Fibroblast of skin of left biceps (primary cell): ENCODE data around the gene SPDYC.
"Not testable (repeated sequence)": the region's sequence is repeated elsewhere in the genome, so short reads cannot be mapped to it uniquely, and the experiment has no call there.

Experiments
- DNase-seq, 2 experiments: peaks; one replicate each; pipeline ENCODE4 v3.0.0-alpha.2; 2013; ENCODE audit warnings: low read depth in 2 of 2

Gene SPDYC

DNA sequence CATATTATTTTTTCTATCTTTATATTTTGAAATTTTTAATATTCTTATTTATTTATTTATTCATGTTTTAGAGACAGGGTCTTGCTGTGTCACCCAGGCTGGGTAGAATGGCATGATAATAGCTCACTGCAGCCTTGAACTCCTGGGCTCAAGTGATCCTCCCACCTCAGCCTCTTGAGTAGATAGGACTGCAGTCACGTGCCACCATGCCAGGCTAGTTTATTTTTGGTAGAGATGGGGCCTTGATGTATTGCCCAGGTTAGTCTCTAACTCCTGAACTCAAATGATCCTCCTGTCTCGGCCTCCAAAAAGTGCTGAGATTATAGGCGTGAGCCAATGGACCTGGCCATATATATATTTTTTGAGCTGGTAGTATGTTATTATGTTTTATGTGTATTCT, 2.4 kb upstream of the SPDYC start:
- no peak for DNase-seq

GRCh38 chr11:65169164-65169641, 830 bp upstream of the SPDYC start:
- no peak for DNase-seq

- DNase-seq, result no peak
Measured at GRCh38 chr11:65172600-65172999, 2.6 kb downstream of the SPDYC start.

GRCh38 chr11:65174571-65175010, 4.6 kb downstream of the SPDYC start:
- DNase-seq, result not testable (repeated sequence)

DNA sequence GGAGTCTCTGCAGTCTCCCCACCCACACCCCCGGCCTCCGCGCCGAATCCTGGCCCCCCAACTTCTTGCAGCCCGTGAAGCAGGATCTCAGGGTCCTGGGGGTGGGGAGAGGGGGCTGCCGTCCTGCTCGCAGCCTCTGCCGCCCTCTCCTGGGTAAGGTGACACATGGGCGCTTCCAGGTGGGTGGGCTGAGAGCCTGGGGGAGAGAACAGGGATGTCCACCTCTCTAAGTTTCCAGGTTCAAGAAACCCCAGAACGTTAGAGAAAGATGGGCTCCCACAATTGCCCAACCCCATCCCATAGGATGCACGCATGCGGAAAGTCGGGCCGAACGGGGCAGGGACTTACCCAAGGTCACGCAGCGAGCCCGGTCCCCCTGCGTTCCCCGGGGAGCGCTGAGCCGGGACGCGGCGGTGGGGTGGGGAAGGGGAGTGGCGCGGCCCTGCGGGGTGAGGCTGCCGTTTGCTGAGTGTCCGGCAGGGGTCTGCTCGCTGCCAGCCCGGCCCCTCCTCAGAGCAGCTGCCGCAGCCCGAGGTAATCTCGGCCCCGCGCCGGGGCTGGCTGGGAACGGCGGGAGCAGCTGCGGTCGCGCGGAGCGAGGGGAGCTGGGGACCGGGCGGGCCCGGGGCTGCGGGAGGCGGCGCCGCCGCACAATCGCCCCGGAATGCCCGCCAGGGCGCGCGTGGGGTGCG, 11.0 kb downstream of the SPDYC start:
- no peak for DNase-seq

DNA sequence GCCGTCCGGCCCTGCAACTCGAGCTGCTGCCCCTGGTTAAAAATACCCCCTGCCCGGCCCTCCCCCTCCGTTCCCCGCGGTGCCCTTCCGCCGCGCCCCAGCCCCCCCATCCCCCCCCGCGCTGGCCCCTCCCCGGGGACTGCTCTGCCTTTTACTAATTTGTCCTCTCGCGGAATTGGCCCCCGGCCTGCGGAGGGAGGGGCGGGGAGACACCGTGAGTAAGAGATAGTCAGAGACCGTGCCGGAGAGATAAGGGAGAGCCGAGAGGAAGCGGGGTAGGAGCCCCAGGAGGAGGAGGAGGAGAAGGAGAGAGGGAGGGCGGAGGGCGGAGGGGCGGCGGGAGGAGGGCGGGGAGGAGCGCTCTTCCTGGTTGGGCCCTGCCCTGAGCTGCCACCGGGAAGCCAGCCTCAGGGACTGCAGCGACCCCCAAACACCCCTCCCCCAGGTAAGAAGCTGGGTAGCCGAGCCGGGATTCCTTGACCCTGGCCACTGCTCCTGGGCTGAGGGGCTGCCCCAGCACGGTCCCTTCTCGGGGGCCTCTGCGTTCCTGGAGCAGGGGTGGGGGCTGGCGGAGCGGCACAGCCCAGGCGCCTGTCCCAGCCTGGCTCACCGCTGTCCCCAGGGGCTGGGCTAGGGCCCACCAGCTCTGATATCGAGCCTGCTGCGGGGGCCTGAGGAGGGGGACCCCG, 11.7 kb downstream of the SPDYC start, which contains the start of gene CAPN1:
Gene CAPN1 (plus strand): TSS at position 360 of the 689 bp plus-strand sequence. CDS start 774 bp downstream, outside the sequence.
- peak; percentile 64 to 73 for DNase-seq

GRCh38 chr11:65182258-65183170, 12.5 kb downstream of the SPDYC start:
- DNase-seq, result no peak

GRCh38 chr11:65183201-65183891, 13.3 kb downstream of the SPDYC start:
- no peak for DNase-seq

- DNase-seq, result no peak
Measured at GRCh38 chr11:65184146-65184545, 14.1 kb downstream of the SPDYC start.

DNA sequence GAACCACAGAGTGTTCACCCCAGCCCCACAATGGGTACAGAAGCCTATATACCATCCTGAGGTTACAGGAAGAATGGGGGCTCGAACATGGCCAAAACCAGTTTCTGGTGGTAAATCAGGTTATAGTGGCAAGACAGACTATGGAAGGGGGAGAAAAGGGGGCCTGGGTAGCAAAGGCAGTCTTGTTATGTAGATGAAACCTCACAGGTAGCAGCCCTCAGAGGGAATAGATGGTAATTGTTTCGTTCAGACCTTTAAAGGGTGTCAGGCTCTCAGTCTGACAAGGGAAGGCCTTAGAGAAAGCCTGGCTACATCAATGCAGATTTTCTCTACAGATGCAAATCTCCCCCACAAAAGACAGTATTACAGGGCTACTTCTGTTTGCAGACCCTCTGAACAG, 15.1 kb downstream of the SPDYC start:
- DNase-seq, result no peak

DNA sequence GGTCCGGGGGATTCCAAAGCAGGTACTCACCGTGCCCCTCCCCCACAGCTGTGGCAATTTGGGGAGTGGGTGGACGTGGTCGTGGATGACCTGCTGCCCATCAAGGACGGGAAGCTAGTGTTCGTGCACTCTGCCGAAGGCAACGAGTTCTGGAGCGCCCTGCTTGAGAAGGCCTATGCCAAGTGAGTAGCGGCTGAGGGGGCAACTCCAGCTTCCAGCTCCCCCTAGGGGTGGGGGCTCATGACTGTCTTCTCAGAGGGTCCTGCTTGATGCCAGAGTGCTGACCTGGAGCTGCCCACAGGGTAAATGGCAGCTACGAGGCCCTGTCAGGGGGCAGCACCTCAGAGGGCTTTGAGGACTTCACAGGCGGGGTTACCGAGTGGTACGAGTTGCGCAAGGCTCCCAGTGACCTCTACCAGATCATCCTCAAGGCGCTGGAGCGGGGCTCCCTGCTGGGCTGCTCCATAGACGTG, 15.9 kb downstream of the SPDYC start:
- no peak for DNase-seq

DNA sequence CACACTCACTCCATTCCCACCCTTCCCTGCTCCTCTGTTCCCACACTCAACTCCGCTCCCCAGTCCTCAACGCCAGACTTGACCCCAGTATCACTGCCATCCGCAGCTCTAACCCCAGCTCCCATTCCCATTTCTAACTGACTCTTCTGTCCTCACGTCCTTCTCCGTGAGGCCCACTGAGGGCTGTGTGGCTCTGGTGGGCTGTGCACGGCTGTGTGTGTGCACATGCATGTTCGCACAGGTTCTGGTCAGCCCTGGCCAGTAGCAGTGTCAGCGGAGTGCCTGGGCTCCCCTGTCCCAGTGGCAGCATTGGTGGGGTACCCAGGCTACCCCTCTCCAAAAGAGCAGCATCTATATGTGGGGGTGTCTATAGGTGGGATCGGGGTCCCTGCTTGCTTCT, 16.7 kb downstream of the SPDYC start:
- DNase-seq, result no peak

- no peak for DNase-seq
Measured at GRCh38 chr11:65187146-65187675, 17.2 kb downstream of the SPDYC start.

DNA sequence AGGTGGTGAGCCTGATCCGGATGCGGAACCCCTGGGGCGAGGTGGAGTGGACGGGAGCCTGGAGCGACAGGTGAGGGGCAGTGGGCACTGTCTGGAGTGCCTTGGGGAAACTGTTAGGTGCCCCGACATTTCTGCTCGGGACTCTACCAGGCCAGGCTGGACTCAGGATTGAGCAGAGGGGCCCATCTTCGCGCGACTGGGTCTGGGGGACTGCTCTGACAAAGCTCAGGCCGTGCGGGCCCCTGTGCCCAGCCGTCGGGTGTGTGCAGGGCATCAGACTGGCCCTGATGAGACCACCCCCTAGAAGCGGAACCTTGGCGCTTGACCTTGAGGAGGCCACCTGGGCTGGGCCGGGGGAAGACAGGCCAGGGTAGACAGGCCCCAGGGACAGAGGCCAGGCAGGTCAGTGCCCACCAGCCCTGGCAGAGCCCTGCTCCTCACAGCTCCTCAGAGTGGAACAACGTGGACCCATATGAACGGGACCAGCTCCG, 18.0 kb downstream of the SPDYC start:
- DNase-seq, result no peak

GRCh38 chr11:65188486-65188885, 18.5 kb downstream of the SPDYC start:
- DNase-seq, result no peak

- no peak for DNase-seq
Measured at GRCh38 chr11:65189191-65189590, 19.2 kb downstream of the SPDYC start.

DNA sequence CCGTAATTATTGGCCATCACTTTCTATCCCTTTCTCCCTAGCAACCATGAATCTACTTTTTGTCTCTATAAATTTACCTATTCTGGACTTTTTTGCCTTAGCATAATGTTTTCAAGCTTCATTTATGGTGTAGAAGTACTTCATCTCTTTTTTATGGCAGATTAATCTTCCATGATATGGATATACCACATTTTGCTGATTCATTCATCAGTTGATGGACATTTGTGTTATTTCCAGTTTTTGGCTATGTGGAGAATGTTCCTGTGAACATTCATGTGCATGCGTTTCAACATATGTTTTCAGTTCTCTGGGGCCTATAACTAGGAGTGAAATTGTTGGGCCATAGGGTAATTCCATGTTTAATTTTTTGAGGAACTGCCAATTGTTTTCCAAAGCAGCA, 24.5 kb downstream of the SPDYC start:
- DNase-seq, result no peak

DNA sequence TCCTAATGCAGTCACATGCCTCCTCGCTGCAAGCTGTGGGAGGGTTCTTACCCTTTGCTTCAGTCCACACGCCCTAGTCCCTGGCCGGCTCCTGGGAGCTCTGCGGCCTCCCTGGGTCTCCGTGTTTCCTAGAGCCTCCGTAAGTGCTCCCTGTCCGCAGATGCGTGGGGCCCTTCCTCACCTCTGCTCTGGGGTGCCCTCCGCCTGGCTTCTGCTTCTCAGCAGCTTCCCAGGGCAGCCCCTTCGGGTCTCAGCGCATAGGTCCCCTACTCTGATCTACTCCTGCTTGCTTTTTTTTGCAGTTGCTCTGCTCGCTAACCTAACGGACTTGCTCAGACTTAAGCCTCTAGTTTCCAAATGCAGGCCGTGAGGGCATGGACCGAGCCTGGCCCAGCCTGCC, 34.1 kb downstream of the SPDYC start:
- no peak for DNase-seq

DNA sequence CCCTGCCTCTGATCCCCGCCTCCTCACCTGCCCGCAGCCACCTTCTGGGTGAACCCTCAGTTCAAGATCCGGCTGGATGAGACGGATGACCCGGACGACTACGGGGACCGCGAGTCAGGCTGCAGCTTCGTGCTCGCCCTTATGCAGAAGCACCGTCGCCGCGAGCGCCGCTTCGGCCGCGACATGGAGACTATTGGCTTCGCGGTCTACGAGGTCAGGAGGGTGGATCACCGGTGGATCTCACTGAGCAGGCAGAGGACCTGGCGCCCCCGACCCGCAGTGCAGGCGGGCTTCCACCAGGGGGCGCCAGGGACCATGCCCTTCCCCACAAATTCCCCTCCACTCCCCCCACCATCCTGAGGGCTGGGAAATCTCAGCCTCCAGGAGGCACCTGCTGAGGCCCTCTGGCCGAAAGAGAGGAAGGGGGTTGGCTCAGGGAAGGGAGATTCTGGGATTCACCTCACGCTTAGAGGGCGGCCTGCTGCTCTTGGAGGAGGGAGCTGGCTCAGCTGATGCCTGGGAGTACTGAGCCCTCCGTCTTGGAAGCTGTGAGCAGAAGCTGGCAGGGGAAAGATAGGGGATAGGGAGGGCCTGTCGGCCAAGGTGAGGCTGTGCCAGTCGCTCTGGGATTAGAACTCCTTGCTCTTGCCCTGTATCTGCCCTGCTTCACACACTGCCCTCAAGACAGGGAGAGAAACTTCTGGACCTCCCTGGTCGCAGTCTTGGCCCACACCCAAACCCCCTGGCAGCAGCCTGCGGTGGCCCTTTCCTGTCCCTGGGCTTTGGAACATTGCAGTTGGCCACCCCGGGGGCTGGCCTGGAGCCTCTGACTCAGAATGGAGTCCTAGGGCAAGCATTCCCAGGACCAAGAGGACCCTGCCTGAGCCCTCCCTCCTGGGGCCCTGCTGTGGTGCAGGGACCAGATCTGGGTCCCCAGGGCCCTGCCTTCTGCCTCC, 34.9 kb downstream of the SPDYC start:
- no peak for DNase-seq

DNA sequence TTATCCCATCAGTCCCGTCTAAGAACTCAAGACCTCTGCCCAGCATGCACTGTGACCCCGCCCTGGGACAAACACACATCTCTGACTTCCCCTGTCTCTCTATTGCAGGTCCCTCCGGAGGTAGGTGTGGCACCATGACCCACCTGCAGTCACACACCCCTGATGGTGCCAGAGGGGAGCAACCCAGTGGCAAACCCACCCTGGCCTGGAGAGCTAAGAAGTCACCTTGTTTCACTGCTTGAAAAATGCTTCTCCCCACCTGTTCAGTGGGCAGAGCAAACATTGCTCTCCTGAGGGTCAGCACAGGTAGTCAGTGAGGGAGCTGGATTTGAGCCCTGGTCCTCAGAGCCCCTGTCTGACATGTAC, 35.6 kb downstream of the SPDYC start:
- no peak for DNase-seq
